GM10847 (cell line): ENCODE data around the gene RHOBTB3.

ENCODE experiments used
- POLR2A ChIP-seq: IDR thresholded peaks from 2 replicates; pipeline ENCODE4 v1.6.1; 2011; ENCODE audit not compliant: insufficient read length; ENCODE audit errors: extremely low read depth

RHOBTB3 gene

DNA sequence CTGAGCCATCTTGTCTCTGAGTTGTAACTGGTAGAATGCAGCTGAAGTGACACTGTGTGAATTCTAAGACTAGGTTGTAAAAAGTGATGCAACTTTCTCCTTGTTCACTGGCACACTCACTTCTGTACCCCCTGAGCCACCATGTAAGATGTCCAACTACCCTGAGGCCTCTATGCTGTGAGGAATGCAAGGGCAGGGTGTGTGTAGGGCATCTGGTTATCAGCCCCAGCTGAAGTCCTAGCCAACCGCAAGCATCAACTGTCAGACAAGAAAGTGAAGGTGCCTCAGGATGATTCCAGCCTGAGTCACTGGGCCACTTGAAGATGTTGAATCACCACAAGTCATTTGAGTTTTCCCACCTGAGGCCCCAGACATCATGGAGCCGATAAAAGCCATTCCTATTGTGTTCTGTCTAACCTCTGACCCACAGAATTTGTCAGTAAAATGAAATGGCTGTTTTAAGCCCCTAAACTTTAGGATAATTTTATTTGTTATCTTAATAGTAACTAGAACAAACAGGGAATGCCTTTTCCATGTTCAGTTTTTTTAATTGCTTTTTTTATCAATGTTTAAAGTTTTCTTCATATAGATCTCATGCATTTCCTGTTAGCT lies 18.7 kb upstream of the RHOBTB3 start:
- no peak for TF ChIP-seq POLR2A

DNA sequence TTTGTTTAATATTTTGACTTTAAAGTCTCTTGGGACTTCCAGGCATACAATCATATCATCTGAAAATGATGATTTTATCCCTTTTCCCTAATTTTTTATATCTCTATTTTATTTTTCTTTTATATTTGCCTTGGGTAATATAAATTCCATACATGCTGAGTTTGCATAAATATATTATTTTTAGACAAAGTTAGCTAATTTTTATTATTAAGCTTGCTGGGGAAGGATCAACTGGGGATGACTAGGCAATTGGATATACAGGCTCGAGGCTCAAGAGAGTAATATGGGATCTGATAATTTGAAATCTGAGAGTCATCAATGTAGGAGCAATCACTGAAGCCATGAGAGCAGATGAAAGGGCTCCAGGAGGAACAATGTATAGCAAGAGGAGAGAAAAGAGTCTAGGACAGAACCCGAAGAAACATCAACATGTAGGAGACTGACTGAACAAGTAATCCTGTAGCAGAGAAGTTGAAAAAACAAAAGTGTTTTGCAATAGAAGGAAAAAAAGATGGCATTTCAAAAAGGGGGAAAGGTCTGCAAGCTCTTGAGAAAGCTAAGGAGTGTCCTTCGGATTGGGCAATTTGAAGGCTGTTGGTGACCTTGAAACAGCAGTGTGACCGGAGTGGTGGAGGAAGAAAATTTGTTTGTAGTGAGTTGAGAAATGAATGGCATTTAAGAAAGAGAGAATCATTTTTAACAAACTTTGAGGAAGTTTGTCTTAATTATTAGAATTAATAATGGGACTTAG lies 17.0 kb upstream of the RHOBTB3 start:
- TF ChIP-seq POLR2A, result no peak

DNA sequence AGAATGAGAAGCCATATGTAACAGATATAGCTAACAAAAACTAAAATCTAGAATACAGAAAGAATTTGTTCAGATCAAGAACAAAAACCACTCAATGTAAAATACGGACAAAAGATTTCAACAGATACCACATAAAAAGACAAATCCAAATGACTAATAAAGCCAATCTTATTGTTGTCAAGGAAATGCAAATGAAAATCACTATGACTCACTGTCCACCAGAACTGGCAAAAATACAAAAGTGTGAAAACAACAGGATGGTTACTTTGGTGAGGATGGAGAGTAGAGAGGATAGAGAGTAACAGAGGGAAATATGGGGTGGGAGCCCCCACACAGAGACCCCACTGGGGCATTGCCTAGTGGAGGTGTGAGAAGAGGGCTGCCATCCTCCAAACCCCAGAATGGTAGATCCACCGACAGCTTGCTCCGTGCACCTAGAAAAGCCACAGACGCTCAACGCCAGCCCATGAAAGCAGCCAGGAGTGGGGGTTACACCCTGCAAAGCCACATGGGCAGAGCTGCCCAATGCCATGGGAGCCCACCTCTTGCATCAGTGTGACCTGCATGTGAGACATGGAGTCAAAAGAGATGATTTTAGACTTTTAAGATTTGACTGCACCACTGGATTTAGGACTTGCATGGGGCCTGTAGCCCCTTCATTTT lies 15.2 kb upstream of the RHOBTB3 start:
- no peak for TF ChIP-seq POLR2A

DNA sequence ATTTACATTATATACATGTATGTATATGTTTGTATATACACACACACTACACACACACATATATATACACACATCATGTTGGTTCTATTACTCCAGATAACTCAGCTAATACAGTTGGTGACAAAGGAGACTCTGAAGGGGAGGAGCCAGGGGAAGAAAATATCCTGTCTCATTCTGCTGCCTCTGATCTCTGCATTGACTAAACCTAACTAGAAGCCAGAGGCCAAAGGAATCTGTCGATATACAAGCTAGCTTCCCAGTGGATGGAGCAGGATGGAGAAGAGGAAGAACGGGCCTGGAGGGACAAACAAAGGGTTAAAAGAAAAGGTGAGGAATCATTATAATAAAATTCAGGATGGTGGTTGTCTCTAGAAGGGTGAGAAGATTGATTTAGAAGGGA lies 13.7 kb upstream of the RHOBTB3 start:
- TF ChIP-seq POLR2A, result no peak

DNA sequence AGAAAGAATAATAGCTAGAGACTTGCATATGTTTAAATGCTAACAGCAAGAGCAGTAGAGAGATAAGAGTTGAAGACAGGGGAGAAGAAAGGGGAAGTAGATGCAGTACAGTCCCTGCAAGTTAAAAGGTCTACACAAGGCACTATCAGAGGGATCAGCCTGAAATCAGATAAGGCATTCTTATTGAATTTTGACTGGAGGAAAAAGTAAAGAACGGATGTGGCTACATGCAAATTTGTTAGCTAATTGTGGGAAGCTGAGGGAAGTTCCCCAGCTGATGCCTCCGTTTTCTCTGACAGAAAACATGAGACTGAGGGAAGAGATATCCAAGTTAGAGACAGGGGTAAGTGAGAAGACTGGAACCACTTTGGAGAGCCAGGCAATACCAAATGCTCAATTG lies 12.9 kb upstream of the RHOBTB3 start:
- TF ChIP-seq POLR2A, result no peak

DNA sequence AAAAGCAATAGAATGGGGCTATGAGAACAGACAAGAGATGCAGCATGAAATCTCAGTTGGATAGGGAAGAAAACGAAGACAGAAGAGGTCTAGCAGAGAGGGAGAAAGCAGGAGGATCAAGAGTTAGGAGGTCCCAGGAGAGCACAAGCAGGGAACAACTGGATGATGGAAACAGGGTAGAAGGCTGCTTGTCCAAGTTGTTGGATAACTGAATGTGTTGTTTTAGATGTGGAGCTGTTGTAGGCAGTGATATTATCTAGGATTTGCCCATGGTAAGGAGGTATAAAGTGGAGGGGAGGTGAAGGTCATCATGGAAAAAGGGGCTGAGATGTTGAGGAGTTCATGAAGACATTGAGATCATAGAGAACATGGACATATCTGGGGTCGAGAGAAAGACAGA lies 12.4 kb upstream of the RHOBTB3 start:
- TF ChIP-seq POLR2A, result no peak

DNA sequence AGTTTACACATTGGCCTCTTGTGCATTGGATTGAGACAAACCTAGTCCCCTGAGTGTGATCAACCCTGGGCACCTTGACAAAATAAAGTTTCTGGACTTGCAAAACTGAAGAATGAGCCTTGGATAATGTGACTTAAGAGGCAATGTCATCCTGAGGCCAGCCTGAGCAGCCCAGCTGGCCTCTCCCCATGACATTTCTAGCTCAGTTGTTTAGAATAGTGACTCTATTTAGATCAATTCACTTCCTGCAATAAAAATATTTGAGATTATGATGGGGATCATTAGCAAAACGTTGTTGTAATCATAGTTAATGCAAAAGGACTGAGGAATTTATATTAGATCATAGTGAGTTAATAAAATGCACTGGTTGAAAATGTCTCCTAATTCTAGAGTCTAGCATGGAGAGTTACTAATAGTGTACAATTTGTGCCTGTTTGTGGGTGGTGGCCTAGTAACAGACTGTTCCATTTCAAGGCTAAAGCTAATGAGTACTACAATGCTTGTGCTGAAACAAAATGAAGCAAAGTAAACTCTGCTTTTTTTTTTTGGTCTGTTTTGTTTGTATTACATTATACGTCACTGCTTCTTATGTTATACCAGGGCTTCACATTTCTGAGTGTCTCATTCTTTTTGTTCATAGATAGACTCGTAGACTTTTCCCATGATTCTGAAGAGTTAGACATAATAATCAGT lies 10.9 kb upstream of the RHOBTB3 start:
- no peak for TF ChIP-seq POLR2A

DNA sequence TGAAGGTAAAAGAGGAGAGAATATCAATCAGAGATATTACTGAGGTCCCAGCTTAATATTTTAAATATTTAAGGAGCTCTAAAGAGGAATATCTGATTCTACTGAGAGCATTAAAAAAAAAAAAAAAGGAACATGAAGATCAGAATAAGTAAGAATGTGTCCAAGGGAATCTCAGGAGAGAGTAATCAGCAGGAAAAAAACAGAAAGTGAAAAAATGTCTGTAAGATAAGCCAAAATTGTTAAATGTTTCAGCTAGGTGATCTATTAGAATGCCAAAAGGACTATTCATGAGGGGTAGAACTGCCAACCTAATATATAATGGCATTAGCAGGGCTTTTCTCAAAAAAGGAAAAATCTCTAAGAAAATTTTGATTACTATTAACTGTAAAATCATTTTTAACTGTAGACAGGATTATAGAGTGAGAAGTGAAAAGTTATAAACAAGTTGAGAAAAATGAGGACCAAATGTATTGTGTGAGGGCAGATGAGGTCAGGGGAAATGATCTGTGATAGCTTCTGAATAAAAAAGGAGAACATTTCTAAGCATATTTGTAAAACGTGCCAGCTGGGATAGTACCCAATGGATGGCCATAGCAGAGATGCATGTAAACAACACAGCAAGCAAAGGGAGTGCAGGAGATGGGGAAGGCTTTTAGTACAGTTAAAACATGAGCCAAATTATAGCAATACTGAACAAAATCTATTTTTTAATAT lies 9.4 kb upstream of the RHOBTB3 start:
- TF ChIP-seq POLR2A, result no peak

DNA sequence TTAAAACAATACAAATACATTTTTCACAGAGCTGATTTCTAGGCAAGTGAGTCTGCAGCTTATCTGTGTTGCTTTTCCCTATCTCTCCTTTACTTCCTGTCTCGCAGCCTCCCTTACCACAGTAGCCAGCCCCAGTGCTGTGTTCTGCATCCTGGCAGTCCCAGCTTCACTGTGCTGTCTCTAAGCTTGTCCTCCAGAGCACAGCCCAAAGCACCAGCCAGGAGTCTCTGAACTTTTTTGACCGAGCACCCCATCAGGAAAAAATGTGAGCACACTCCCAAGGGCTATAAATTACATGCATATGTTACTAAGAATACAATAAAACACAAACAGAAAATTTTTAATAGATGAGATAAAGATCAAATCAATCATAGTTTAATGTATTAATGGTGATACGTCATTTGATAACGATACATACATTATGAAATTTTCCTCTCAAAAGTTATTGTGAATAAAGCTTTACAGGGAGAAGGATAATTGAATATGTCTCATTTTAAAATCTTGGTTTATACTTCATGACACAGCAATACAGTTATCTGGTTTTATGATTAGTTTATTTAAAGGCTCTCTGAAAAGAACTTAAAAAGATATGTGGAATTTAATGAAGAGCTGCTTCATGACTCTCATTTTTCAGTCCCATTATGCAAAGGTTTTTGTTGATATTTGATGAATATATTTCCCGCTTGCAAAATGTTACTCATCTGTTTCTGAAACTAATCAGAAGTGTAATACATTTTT lies 7.3 kb upstream of the RHOBTB3 start:
- no peak for TF ChIP-seq POLR2A

DNA sequence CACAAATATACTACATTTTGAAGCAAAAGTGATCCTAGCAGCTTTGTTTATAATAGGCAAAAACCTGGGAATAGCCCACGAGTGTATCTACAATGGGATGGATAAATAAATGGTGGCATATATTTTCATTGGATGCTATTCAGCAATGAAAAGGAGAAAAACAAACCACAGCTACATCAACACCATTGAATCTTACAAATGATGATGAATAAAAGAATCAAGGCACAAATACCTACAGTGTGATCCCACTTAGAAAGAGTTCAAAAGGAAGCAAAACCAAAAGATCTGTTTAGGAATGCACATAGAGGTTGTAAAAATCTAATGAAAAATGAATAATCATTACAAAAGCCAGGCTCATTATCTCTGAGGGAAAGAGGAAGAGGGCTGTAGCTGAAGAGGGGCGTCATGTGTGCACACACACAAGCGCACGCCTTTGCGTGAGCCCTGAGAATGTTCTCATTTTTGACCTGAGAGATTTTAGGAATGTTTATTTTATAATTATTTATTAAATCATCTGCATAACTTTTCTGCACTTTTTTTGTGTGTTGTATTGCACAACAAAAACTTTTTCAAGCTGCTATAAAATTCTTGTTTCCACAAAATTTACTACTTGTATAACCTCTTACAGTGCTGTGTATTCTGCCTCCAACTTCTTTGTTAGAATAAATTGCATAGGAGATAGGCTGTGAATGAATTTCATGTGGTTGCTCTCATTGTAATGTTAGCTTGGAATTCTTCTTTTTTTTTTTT lies 5.9 kb upstream of the RHOBTB3 start:
- no peak for TF ChIP-seq POLR2A

DNA sequence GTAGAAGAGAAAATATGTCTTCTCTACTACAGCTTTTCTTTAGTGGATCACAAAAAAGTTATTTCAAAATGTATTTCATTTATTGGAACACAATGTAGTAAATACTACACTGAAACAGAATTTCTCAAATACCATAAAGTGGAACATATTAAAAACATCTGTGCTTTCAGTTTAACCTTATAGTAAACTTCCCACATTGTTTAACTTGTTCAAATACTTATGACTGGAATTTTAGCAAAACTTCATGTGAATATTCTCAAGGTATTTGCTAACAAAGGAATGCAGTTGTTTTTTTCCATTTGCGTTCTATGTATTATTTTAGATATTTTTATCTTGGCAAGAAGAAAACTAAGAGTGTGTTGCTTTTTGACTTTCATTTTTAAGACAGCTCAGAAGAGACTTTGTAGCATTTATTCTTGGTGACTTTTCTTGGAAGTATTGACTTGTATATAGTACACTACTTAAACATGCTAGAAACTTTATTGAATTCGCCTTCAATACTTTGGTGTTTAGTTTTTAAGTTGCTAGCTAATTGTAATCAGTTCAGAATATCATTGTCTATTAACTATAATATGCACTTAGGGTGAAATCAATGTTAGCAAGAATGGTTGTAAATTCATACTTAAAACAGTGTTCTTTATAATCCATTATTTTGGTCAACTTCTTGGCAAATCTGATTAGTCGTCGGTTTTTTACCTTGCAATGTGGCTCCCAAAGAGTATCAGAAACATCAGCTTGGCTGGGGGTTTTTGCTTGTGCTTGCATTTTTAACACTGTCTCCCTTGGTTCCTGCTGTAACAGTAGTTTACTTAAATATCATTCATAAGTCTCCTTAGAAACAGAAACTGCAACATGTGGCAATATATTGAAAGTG lies 5.0 kb upstream of the RHOBTB3 start:
- TF ChIP-seq POLR2A, result no peak

DNA sequence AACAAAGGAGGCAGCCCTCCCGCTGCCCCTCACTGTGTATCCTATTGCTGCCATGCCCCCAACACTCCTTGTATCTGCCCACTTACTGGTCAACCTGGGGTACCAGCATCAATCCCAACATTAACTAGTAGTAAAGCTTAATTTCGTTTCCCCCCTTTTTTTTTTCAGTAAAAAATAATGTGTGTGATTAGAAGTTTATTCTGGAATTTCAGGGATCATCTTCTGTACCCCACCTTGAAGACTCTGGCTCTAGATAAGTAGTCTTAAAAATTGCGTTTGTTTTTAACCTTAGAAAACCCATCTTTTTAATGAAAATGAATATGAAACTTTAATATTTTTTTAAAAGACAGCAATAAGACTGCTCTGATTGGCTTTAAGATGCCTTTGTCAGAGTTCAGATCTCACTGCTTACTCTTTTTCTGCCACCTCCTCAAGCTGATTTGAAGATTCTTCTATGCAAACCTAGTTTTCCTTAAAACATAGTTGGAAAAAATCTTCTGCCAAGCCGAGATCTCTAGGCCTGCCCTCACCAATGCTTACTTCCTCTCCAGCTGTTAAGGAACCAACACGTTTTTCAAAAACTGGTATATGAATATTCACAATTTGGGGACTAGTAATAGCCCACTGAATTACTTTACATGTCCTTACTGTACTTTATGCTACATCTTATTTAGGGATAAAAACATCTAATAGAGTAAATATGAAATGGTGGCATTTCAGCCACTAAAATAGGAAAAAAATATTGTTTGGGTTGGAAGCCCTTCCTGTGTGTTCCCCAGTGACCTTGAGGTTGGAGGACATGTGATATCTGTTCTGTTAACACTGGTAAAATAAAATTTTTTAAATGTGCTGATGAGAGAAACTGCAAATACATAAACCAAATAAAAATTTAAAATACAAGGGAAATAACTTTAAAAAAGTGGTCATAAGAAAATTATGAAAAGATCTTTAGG lies 4.0 kb upstream of the RHOBTB3 start:
- TF ChIP-seq POLR2A, result no peak
